Suprapubic skin (tissue), 3 donors: ENCODE data around the gene BBS10.

ENCODE experiments used
- CTCF ChIP-seq, 2 donors: fragments of 200-600 bp in 1 of 2; fragments of 450-650 bp in 1 of 2; sonication (generic) in 1 of 2; IDR thresholded peaks; one replicate each; pipeline ENCODE4 v1.5.1; 2016 to 2019; ENCODE audit warnings: antibody characterized with exemption in 2 of 2, mild to moderate bottlenecking in 1 of 2, moderate library complexity in 1 of 2
- EP300 ChIP-seq: sonication (generic); formaldehyde crosslinking; IDR thresholded peaks from one replicate; pipeline ENCODE4 v1.6.1; 2017; ENCODE audit warnings: antibody characterized with exemption
- POLR2A ChIP-seq, 2 donors: fragments of 450-650 bp; IDR thresholded peaks; one replicate each; pipeline ENCODE4 v1.6.1; 2017; ENCODE audit warnings: antibody characterized with exemption in 2 of 2, mild to moderate bottlenecking in 2 of 2, moderate library complexity in 2 of 2

- TF ChIP-seq CTCF (IDR thresholded peaks at IDR 0.05) (peak; percentile 21 to 44), EP300 (no peak), POLR2A (IDR thresholded peaks at IDR 0.05) (peak in 1 of 2 donors; percentile 30)
These were observed at the start of gene BBS10 for GRCh38 chr12:76348079-76348901.
